Liver (tissue), 9 donors: Measurements from ENCODE around the gene COX17. TPM values are rescaled to one million over a fixed set of nuclear protein-coding genes. Genes with fewer than 3 reads are reported as not detected.

Source experiments
- DNase-seq: peaks from one replicate; pipeline ENCODE4 v3.0.0-alpha.2; 2017; ENCODE audit warnings: low spot score
- H3K27ac ChIP-seq, 2 donors: one replicate each; pipeline ENCODE4 v1.7.0; 2013; ENCODE audit warnings: inconsistent platforms in 2 of 2, low read length in 2 of 2, control low read depth in 1 of 2, low read depth in 1 of 2, mild to moderate bottlenecking in 1 of 2
- H3K27me3 ChIP-seq, 4 donors: one replicate each; pipeline versions ENCODE4 v1.6.1 to v1.7.0; 2013; ENCODE audit warnings: low read length in 3 of 4, inconsistent platforms in 1 of 4, mild to moderate bottlenecking in 1 of 4, moderate library complexity in 1 of 4; ENCODE audit not compliant: control insufficient read depth in 4 of 4, insufficient read depth in 4 of 4
- H3K36me3 ChIP-seq, 4 donors: one replicate each; pipeline versions ENCODE4 v1.6.1 to v1.7.0; 2013; ENCODE audit warnings: low read length in 3 of 4, mild to moderate bottlenecking in 3 of 4, low read depth in 1 of 4, moderate library complexity in 1 of 4; ENCODE audit not compliant: control insufficient read depth in 4 of 4, insufficient read depth in 3 of 4
- H3K4me1 ChIP-seq, 4 donors: one replicate each; pipeline versions ENCODE4 v1.6.1 to v1.7.0; 2013; ENCODE audit warnings: low read length in 3 of 4, mild to moderate bottlenecking in 3 of 4, moderate library complexity in 1 of 4; ENCODE audit not compliant: control insufficient read depth in 4 of 4, insufficient read depth in 4 of 4
- H3K4me3 ChIP-seq, 3 donors: one replicate each; pipeline versions ENCODE4 v1.6.1 to v1.7.0; 2013; ENCODE audit warnings: low read length in 3 of 3, control low read depth in 1 of 3, low read depth in 1 of 3, mild to moderate bottlenecking in 1 of 3
- H3K9ac ChIP-seq, 2 donors: one replicate each; pipeline ENCODE4 v1.7.0; 2013; ENCODE audit warnings: low read length in 2 of 2, mild to moderate bottlenecking in 2 of 2, moderate library complexity in 2 of 2, control low read depth in 1 of 2, low read depth in 1 of 2
- H3K9me3 ChIP-seq, 4 donors: one replicate each; pipeline versions ENCODE4 v1.6.1 to v1.7.0; 2013; ENCODE audit warnings: low read length in 3 of 4; ENCODE audit not compliant: control insufficient read depth in 4 of 4
- EGR1 ChIP-seq, 2 donors: IDR thresholded peaks; 2 replicates each; pipeline ENCODE4 v1.6.1; 2016 to 2018; ENCODE audit warnings: antibody characterized with exemption in 2 of 2, low read depth in 2 of 2
- FOXA1 ChIP-seq: IDR thresholded peaks from 2 replicates; pipeline ENCODE4 v1.6.1; 2016; ENCODE audit warnings: antibody characterized with exemption
- FOXA2 ChIP-seq: IDR thresholded peaks from 2 replicates; pipeline ENCODE4 v1.6.1; 2016; ENCODE audit warnings: antibody characterized with exemption
- GABPA ChIP-seq, 2 donors: IDR thresholded peaks in 1 of 2; conservative IDR thresholded peaks in 1 of 2; 2 replicates each; pipeline ENCODE4 v1.6.1; 2016; ENCODE audit warnings: antibody characterized with exemption in 2 of 2, mild to moderate bottlenecking in 1 of 2, moderate library complexity in 1 of 2
- HNF4A ChIP-seq, 2 donors: conservative IDR thresholded peaks; 2 replicates each; pipeline ENCODE4 v1.6.1; 2016; ENCODE audit warnings: antibody characterized with exemption in 2 of 2, mild to moderate bottlenecking in 2 of 2
- HNF4G ChIP-seq: IDR thresholded peaks from 2 replicates; pipeline ENCODE4 v1.6.1; 2016; ENCODE audit warnings: antibody characterized with exemption
- JUND ChIP-seq, 2 donors: IDR thresholded peaks; 2 replicates each; pipeline ENCODE4 v1.6.1; 2016; ENCODE audit warnings: antibody characterized with exemption in 2 of 2
- NR2F2 ChIP-seq: IDR thresholded peaks from 2 replicates; pipeline ENCODE4 v1.6.1; 2016; ENCODE audit warnings: antibody characterized with exemption
- RAD21 ChIP-seq, 2 donors: IDR thresholded peaks; 2 replicates each; pipeline ENCODE4 v1.6.1; 2016; ENCODE audit warnings: antibody characterized with exemption in 2 of 2, mild to moderate bottlenecking in 2 of 2
- REST ChIP-seq: IDR thresholded peaks from 2 replicates; pipeline ENCODE4 v1.6.1; 2016; ENCODE audit warnings: antibody characterized with exemption, mild to moderate bottlenecking
- RXRA ChIP-seq, 2 donors: IDR thresholded peaks; 2 replicates each; pipeline ENCODE4 v1.6.1; 2017 to 2018; ENCODE audit warnings: antibody characterized with exemption in 2 of 2, mild to moderate bottlenecking in 1 of 2
- SP1 ChIP-seq: IDR thresholded peaks from 2 replicates; pipeline ENCODE4 v1.6.1; 2018; ENCODE audit warnings: antibody characterized with exemption, mild to moderate bottlenecking
- TAF1 ChIP-seq: conservative IDR thresholded peaks from 2 replicates; pipeline ENCODE4 v1.6.1; 2016; ENCODE audit warnings: antibody characterized with exemption, mild to moderate bottlenecking
- YY1 ChIP-seq: IDR thresholded peaks from 2 replicates; pipeline ENCODE4 v1.6.1; 2016; ENCODE audit warnings: antibody characterized with exemption, mild to moderate bottlenecking
- WGBS: extraction: QIAGEN DNeasy Blood & Tissue Kit; methylation state at CpG from one replicate; pipeline ENCODE4 v1.1.7; 2013; 5-methylcytosine and 5-hydroxymethylcytosine counted together
- polyA plus RNA-seq, 2 donors: library from polyadenylated mRNA; stranded (reverse) in 1 of 2; unstranded in 1 of 2; fragments of 200-250 nt in 1 of 2; fragments of >200 nt in 1 of 2; fragmentation: Nextera tagmentation in 1 of 2; extraction: Ambion mirVana in 1 of 2; gene quantifications; one replicate each; pipeline versions ENCODE4 v1.2.1 to v1.2.3, GENCODE V29; 2013 to 2015
- total RNA-seq, 2 donors: library from RNA; depleted of rRNA; stranded (reverse); fragments of >200 nt; gene quantifications; one replicate each; pipeline ENCODE4 v1.2.3, GENCODE V29; 2014
- TF ChIP-seq, protein P1 (sequence below): IDR thresholded peaks from 2 replicates; pipeline ENCODE4 v1.6.1; 2016; ENCODE audit warnings: antibody characterized with exemption
- TF ChIP-seq, protein P2 (sequence below): IDR thresholded peaks from 2 replicates; pipeline ENCODE4 v1.6.1; 2016; ENCODE audit warnings: antibody characterized with exemption
- TF ChIP-seq, protein P3 (sequence below): IDR thresholded peaks from 2 replicates; pipeline ENCODE4 v1.6.1; 2016; ENCODE audit warnings: antibody characterized with exemption
- TF ChIP-seq, protein P4 (sequence below): fragments of 150-350 bp; IDR thresholded peaks from 2 replicates; pipeline ENCODE4 v1.5.1; 2017; ENCODE audit warnings: improper control_type of control experiment, low read depth, low read length; ENCODE audit not compliant: missing input control
- donor health status: healthy.
- donor health status: healthy.
- donor health status: healthy.
- donor health status: healthy.
- donor health status: healthy.

COX17 gene
- total and polyA plus RNA-seq, 4 donors = 10.3 to 164 (median 49.0) TPM

DNA sequence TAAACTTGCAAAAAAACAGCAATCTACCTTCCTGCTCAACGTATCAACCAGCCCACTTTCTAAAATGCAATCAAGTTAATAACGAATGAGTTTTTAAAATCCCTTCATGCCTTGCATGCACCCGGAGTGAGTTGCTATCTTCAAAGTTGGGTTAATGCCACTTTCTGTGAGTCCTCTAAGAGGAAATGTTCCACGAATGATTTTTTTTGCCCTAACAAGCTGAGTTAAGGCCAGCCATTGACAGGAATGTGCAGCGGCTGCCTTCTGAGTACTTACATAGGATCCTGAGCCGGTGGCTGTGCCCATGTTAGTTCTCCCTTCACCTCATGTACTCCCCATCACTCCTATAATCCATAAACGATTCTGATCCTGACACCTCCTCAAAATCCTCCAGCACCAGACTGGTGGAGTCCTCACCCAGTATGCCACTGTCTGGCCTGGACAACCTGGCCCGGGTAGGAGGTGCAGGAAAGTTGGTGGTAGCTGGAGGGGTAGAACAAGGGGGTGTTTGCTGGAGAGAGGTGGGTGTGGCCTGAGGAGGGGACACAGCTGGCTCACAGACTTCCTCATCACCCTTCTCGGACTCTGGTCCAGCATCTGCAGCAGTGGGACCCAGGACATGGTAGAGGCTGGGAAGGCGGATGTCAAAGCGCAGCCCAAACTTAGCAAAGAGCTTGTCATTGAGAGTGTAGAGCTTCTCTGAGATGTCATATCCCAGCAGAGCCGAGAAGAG, 29.2 kb downstream of the COX17 start:
- WGBS = 85% methylated on average over 12 of the region's 12 CpGs
- H3K36me3 ChIP-seq = no peaks in the 10 kb centered on the region
- no peaks in the 10 kb centered on the region for H3K9me3 ChIP-seq
- DNase-seq = no peak
- peaks cover 0 to 7% (median 1%) of the 10 kb centered on the region in 4 donors for H3K4me1 ChIP-seq
- H3K27me3 ChIP-seq = no peaks in the 10 kb centered on the region
- H3K4me3 ChIP-seq = no peak overlapping the region
- H3K27ac ChIP-seq = peak overlapping the region in 1 of 2 donors; percentile 8
- TF ChIP-seq, protein P1, sequence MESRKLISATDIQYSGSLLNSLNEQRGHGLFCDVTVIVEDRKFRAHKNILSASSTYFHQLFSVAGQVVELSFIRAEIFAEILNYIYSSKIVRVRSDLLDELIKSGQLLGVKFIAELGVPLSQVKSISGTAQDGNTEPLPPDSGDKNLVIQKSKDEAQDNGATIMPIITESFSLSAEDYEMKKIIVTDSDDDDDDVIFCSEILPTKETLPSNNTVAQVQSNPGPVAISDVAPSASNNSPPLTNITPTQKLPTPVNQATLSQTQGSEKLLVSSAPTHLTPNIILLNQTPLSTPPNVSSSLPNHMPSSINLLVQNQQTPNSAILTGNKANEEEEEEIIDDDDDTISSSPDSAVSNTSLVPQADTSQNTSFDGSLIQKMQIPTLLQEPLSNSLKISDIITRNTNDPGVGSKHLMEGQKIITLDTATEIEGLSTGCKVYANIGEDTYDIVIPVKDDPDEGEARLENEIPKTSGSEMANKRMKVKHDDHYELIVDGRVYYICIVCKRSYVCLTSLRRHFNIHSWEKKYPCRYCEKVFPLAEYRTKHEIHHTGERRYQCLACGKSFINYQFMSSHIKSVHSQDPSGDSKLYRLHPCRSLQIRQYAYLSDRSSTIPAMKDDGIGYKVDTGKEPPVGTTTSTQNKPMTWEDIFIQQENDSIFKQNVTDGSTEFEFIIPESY = no peak
- TF ChIP-seq YY1 (no peak), JUND (IDR thresholded peaks at IDR 0.05) (no peak), RXRA (IDR thresholded peaks at IDR 0.05) (no peak), NR2F2 (no peak), EGR1 (IDR thresholded peaks at IDR 0.05; ENCODE audit: low read depth in 2 of 2) (no peak), HNF4A (conservative IDR thresholded peaks at IDR 0.05) (no peak), REST (no peak), TAF1 (no peak), FOXA2 (no peak), HNF4G (no peak), RAD21 (IDR thresholded peaks at IDR 0.05) (no peak), FOXA1 (no peak), GABPA (IDR thresholded peaks at IDR 0.05 in 1 of 2, conservative IDR thresholded peaks at IDR 0.05 in 1 of 2) (no peak)
- TF ChIP-seq, protein P2, sequence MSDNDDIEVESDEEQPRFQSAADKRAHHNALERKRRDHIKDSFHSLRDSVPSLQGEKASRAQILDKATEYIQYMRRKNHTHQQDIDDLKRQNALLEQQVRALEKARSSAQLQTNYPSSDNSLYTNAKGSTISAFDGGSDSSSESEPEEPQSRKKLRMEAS = no peak
- TF ChIP-seq, protein P3, sequence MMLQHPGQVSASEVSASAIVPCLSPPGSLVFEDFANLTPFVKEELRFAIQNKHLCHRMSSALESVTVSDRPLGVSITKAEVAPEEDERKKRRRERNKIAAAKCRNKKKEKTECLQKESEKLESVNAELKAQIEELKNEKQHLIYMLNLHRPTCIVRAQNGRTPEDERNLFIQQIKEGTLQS = no peak
- H3K9ac ChIP-seq = no peak overlapping the region

DNA sequence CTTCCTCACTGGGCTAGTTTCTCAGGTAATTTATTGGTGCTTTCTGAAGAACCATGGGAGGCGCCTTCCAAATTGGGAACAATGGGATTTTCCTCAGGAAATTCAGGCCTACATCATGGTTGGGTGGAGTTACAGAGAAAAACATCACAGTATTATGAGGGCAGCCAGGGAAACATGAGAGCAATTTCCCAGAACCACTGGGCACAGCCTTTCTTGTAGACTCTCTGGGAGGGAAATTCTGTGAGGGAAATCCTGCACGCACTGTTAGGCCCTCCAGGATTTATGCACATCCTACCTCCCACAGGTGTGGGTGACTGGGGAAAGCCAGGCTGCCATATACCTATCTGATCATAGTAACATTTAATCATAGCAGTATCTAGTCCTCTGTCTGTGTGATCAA, 30.0 kb downstream of the COX17 start:
- no peaks in the 10 kb centered on the region for H3K9me3 ChIP-seq
- H3K27me3 ChIP-seq = no peaks in the 10 kb centered on the region
- DNase-seq = no peak
- no peak overlapping the region for H3K4me3 ChIP-seq
- peaks cover 0 to under 1% (median 0%) of the 10 kb centered on the region in 4 donors for H3K36me3 ChIP-seq
- peaks cover 0 to 7% (median 1%) of the 10 kb centered on the region in 4 donors for H3K4me1 ChIP-seq
- peak overlapping the region in 1 of 2 donors; percentile 8 for H3K27ac ChIP-seq
- 91% methylated on average over 2 of the region's 2 CpGs for WGBS
- no peak overlapping the region for H3K9ac ChIP-seq
- TF ChIP-seq NR2F2 = no peak
- no peak for TF ChIP-seq FOXA2
- TF ChIP-seq, protein P2 = no peak
- TF ChIP-seq, protein P4, sequence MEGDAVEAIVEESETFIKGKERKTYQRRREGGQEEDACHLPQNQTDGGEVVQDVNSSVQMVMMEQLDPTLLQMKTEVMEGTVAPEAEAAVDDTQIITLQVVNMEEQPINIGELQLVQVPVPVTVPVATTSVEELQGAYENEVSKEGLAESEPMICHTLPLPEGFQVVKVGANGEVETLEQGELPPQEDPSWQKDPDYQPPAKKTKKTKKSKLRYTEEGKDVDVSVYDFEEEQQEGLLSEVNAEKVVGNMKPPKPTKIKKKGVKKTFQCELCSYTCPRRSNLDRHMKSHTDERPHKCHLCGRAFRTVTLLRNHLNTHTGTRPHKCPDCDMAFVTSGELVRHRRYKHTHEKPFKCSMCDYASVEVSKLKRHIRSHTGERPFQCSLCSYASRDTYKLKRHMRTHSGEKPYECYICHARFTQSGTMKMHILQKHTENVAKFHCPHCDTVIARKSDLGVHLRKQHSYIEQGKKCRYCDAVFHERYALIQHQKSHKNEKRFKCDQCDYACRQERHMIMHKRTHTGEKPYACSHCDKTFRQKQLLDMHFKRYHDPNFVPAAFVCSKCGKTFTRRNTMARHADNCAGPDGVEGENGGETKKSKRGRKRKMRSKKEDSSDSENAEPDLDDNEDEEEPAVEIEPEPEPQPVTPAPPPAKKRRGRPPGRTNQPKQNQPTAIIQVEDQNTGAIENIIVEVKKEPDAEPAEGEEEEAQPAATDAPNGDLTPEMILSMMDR = no peak
- TF ChIP-seq EGR1 (IDR thresholded peaks at IDR 0.05; ENCODE audit: low read depth in 2 of 2) = no peak
- TF ChIP-seq RAD21 (IDR thresholded peaks at IDR 0.05) = peak in 1 of 2 donors; percentile 4
- TF ChIP-seq RXRA (IDR thresholded peaks at IDR 0.05) = no peak
- TF ChIP-seq, protein P3 = no peak
- TF ChIP-seq TAF1 = no peak
- TF ChIP-seq HNF4A (conservative IDR thresholded peaks at IDR 0.05) = no peak
- TF ChIP-seq SP1 = peak; percentile 14
- TF ChIP-seq GABPA (IDR thresholded peaks at IDR 0.05 in 1 of 2, conservative IDR thresholded peaks at IDR 0.05 in 1 of 2) = no peak
- TF ChIP-seq FOXA1 = no peak
- TF ChIP-seq, protein P1 = no peak
- TF ChIP-seq YY1 = no peak
- no peak for TF ChIP-seq HNF4G
